GM19023 (cell line): ENCODE measurements around the gene IFNL4.
"Not testable (repeated sequence)": the region's sequence is repeated elsewhere in the genome, so short reads cannot be mapped to it uniquely, and the experiment has no call there.

Source experiments
- ATAC-seq: cut with Tn5 transposase; IDR thresholded peaks from one replicate; pipeline ENCODE4 v1.9.1; 2021; ENCODE audit warnings: mild to moderate bottlenecking, moderate library complexity; ENCODE audit not compliant: unreplicated experiment

Gene IFNL4

GRCh38 chr19:39248806-39249205 lies at the start of gene IFNL4:
Gene IFNL4, minus strand, starts transcription at chr19:39248856.
- ATAC-seq, result no peak

GRCh38 chr19:39297931-39298634 lies 49.4 kb upstream of the IFNL4 start:
- ATAC-seq, result no peak

GRCh38 chr19:39296906-39297305 lies 48.2 kb upstream of the IFNL4 start:
- ATAC-seq, result no peak

GRCh38 chr19:39296055-39296645 lies 47.5 kb upstream of the IFNL4 start, which contains the start of gene IFNL1:
Gene IFNL1, plus strand, starts transcription at chr19:39296407. Its CDS starts 15 bp downstream, at chr19:39296422.
- no peak for ATAC-seq

- no peak for ATAC-seq
Observed at GRCh38 chr19:39293394-39293793, 44.7 kb upstream of the IFNL4 start.

- no peak for ATAC-seq
Observed at GRCh38 chr19:39284032-39284431, 35.4 kb upstream of the IFNL4 start.

- no peak for ATAC-seq
Observed at GRCh38 chr19:39282021-39282420, 33.4 kb upstream of the IFNL4 start.

- ATAC-seq, result no peak
Observed at GRCh38 chr19:39277598-39277997, 28.9 kb upstream of the IFNL4 start.

GRCh38 chr19:39276740-39277139 lies 28.1 kb upstream of the IFNL4 start:
- ATAC-seq, result no peak

- no peak for ATAC-seq
Observed at GRCh38 chr19:39275578-39275977, 26.9 kb upstream of the IFNL4 start.

GRCh38 chr19:39273859-39274258 lies 25.2 kb upstream of the IFNL4 start:
- ATAC-seq, result not testable (repeated sequence)

- ATAC-seq, result no peak
Observed at GRCh38 chr19:39270036-39270871, 21.6 kb upstream of the IFNL4 start.

GRCh38 chr19:39269369-39269768 lies 20.7 kb upstream of the IFNL4 start:
- not testable (repeated sequence) for ATAC-seq

- not testable (repeated sequence) for ATAC-seq
Observed at GRCh38 chr19:39268531-39269223, 20.0 kb upstream of the IFNL4 start.

- ATAC-seq, result not testable (repeated sequence)
Observed at GRCh38 chr19:39268085-39268484, 19.4 kb upstream of the IFNL4 start, which contains the start of gene IFNL2. Gene IFNL2, plus strand, starts transcription at chr19:39268396. Its CDS starts 173 bp downstream, at chr19:39268569.

GRCh38 chr19:39265321-39265916 lies 16.8 kb upstream of the IFNL4 start:
- no peak for ATAC-seq

GRCh38 chr19:39264306-39265290 lies 15.9 kb upstream of the IFNL4 start:
- ATAC-seq, result no peak

- no peak for ATAC-seq
Observed at GRCh38 chr19:39263912-39264305, 15.3 kb upstream of the IFNL4 start.

- no peak for ATAC-seq
Observed at GRCh38 chr19:39262496-39262895, 13.8 kb upstream of the IFNL4 start.
